ENCODE results near the gene DHCR24.

- TF ChIP-seq, protein P1, sequence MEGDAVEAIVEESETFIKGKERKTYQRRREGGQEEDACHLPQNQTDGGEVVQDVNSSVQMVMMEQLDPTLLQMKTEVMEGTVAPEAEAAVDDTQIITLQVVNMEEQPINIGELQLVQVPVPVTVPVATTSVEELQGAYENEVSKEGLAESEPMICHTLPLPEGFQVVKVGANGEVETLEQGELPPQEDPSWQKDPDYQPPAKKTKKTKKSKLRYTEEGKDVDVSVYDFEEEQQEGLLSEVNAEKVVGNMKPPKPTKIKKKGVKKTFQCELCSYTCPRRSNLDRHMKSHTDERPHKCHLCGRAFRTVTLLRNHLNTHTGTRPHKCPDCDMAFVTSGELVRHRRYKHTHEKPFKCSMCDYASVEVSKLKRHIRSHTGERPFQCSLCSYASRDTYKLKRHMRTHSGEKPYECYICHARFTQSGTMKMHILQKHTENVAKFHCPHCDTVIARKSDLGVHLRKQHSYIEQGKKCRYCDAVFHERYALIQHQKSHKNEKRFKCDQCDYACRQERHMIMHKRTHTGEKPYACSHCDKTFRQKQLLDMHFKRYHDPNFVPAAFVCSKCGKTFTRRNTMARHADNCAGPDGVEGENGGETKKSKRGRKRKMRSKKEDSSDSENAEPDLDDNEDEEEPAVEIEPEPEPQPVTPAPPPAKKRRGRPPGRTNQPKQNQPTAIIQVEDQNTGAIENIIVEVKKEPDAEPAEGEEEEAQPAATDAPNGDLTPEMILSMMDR (IDR thresholded peaks at IDR 0.05): no peak
- TF ChIP-seq EZH2 (IDR thresholded peaks at IDR 0.05; ENCODE audit: borderline replicate concordance, insufficient read depth, low read depth, low read length, poor library complexity, severe bottlenecking): no peak
Measured at GRCh38 chr1:54816130-54816529, 70.9 kb downstream of the DHCR24 start.
